Stimulated activated naive CD4-positive, alpha-beta T cell treated with Interleukin-2 at 50 U/mL for 16 hours (primary cell): ENCODE data around the gene KAT6B.
"Not testable (repeated sequence)": the region's sequence is repeated elsewhere in the genome, so short reads cannot be mapped to it uniquely, and the experiment has no call there.

ENCODE experiments used
- DNase-seq: peaks from one replicate; lab custom pipeline; 2025; lab: John Stamatoyannopoulos, UW

Gene KAT6B

DNA sequence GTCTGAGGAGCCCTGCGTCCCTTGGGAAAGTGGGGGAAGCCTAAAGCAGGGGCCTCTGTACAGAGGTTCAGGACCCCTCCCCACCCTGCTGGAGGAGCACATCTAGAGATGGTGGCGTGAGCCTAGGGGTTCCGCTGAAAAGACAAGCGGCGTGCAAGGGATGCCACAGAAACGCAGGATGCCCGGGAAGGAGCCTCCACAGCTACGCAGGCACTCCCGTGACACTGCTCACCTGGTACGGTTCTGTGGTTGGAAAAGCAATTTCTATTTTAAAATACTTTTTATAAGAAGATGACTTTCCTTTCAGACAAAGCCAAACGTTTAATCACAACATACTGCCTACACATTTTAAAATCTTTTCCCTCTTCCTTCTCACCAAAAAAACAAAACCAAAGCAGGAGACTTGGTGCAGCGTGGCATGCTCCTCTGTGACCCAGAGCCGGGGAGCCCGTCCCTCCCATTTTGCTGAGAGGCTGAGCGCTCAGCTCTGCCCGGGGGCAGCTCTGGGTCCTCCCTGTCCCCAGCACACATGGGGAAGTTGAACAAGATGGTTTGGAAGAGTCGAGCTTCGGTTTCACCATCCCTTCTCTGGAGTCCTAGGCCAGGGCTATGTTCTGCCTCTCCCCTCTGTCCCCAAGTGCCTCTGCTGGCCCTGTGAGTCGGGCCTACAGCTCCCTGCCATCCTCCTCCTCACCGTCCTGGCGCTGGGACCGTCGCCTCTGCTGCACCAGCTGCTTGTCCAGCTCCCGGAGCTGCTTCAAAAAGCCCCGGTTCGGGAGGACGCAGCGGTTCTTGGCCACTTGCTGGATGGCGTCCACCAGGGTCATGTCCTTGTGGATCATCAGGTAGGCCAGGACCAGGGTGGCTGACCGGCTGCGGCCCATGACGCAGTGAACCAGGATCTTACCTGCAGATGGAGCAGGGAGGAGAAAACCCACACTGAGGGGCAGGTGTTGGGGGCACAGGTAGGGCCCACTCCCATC is 211.1 kb downstream of the KAT6B start:
- no peak for DNase-seq

DNA sequence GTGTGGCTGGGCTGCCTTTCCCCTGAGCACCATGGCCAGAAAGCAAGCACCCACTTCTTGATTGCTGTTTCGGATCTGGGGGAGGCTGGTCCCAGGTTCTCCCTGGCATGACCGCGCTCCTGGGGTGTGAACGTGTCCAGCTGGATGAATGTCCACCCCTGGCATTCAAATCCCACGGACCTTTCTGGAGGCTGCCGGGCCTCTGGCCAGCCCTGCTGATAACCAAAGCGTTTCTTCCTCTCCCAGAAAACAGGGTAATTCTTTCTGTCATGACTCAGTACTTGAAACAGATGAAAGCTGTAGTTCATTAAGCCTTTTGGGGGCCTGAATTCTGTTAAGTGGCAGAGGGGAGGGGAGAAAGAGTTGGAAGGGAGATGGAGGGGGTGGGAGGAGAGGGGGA is 211.9 kb downstream of the KAT6B start:
- no peak for DNase-seq

DNA sequence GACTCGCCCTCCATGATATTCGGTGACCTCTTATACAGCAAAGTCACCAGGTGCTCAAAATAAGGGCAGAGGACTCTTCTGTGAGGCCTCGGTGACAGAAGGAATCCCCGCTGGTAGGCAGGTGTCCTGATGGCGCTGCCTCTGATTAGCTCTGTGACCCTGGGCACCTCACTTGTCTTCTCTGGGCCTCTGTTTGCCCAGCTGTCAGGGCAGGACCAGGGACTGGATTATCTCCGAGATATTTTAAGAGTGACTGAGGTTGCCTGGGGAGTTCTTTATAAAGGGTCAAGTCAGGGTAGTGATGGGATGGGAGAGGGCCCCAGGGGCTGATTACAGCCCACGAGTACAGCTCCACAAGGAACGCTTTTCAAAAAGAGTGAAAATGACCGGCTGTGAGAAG is 214.2 kb downstream of the KAT6B start:
- no peak for DNase-seq

DNA sequence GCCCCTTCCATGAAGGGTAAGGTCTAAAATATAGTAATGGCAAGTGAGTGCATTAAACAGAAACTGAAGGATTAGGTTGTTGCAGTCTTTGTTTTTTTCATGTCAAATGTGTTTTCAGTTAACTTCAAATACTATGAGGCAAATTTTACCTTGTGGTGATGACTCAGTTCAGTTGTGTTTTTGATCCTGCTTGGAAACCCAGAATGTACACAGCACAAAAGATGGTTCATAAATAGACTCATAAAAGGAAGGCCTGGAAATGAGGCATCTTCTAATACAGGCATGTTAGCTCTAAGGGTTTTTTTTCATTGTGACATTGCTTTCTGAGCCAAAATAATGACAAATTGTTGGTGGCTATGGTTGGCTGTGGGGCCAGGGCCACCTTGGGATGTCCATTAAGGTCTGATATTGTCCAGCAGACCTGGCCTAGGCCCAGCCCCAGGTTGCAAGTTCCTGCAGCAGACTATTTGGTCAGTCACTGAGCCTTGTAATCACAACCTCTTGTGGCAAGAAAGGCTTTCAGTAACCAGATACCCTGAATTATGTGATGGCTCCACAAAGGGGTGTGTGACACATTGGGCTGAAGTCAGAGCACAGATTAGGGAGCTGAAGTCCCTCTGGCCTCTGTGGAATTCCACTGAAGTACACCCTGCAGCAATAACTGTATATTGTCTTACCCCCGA is 216.0 kb downstream of the KAT6B start:
- DNase-seq = no peak

DNA sequence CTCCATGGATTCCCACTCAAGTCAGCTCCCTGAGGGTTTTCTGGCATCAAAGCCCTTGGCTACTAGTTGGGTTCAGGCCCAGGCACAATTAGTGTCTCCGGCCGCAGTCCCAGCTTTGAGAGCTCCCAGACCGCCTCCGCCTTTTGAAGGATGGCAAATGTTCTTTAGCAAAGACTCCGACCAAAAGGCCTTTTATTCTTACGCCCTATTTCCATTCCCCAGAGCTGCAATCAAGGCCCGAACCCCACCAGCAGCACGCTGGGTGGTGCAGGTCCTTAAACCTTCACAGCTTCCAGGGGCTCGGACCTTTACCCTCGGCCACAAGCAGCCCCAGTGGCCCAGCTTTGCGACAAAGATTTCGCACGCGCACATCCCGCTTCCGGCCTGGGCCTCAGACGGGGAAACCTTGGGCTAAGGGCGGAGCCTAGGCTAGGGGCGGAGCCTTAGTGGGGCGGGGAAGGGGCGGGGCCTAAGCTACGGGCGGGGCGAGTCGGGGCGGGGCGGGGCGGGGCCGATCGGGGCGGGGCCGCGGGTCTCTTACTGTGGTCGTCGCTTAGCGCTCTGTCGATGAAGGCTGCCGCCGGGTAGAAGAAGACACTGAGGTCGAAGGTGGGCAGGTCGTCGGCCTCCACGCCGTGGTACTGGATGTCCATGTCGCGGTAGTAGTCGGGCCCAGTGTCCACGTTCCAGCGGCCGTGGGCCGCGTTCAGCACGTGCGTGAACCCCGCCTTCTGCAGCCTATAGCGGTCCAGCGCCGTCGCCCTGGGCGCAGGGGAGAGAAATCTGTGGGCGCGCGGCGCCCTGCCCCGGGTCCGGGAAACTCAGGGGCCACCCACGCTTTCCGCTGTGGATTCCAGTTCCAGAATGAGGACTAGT is 217.1 kb downstream of the KAT6B start:
- DNase-seq = peak; percentile 16

DNA sequence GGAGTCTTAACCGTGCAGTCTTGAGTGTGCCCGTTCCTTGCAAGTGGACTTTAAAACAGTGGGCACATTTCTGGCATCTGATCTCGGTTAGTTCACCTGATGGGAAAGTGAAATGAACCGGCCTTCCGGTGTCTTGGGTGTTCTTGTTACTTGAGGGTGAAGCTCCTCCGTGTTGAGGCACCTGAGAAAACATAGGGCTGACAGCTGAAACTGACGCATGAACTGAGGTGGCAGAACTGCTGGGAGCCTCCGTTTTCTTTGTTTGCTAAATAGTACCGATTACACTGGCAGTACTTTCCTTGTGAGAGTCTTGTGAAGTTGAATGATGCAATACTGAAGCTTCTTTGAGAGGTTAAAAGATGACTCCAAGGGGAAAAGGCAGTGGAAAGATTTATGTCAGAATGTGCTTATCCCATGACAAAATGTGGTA is 222.3 kb downstream of the KAT6B start:
- DNase-seq = no peak

DNA sequence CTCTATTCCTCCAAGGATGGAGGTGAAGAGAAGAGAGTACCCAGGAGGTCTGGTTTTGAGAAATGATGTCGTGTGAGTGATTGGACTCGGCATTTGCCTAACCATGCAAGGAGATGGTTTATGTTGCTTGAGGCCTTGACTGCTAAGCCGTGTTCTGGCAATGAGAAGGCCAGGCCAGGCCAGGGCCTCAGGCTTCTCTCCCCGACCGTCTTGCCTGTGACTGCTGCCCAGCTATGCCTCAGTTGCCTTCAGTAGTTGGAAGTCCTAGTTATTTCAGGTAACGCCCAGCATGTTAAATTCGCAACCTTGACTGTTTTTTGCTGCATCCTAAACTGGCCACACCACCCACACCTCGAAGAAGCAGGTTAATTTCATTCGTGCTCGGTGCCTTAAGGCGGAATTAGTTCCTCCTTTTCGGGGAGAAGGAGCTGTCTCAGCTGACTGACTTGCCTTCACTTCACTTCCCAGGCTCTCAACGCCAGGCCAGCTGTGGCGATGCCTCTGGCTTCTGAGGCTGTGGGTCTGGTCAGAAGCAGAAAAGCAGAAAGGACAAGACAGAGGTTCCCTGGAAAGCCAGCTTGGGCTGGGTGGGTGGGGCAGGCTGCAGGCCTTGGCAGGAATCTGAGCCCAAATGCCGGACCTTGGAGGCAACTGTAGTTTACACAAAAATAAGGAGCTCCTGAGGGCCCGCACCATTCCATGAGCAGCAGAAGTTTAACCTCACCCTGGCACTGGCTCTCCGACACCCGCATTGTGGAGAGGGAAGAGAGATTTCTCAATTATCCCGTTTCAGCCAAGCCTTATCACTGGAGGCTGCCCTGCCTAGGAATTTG is 223.1 kb downstream of the KAT6B start:
- DNase-seq = no peak

DNA sequence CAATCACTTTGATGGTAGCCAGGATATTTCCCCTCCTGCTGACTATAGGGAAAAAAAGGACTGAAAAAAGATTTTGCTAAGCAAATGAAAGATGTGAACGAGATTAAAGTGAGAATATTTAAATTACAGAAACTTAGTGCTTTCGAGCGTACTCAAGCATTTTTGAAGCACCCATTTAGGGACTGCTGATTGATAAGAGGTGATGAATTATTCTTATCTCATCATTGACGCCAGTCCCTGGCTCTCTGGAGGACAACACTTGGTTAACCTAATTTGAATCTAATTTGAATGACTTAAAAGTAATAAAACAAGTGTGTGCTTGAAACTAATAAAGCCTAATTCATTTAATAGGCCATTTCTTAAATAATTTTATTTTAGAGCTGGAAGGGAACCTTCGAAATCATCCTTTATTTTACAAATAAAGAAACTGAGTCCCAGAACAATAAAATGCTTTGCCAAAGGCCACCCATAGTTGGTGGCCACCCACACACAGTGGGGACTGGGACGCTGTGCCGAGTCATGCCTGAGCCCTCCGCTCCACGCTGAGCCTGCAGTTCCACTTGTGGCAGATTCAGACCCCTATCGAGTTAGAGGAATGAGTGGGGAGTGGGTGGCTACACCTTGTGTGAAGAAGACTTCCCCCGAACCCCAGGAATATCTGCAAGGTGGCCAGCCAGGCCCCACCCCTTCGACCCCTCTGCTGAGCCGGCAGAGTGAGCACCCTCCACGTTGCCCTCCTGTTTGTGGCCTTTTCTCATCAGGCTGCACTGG is 223.9 kb downstream of the KAT6B start:
- DNase-seq = no peak

DNA sequence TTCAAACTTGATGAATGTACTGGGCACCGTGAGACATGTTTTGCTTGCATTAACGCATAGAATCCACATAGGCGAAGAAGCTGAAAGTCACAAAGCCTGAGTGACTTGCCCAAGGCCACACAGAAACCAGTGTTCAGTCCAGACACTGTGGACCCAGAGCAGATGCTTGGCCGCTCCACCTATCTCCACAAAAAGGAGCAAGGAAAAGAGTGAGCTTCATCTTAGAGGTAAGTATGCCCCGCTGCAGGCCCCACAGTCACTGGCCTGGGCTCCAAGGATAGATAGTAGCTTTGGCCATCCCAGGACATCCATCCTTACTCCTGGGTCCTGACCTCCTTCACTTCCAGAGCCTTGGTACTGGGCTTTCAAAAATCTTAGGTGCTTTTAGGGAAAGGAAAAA is 224.9 kb downstream of the KAT6B start:
- no peak for DNase-seq

DNA sequence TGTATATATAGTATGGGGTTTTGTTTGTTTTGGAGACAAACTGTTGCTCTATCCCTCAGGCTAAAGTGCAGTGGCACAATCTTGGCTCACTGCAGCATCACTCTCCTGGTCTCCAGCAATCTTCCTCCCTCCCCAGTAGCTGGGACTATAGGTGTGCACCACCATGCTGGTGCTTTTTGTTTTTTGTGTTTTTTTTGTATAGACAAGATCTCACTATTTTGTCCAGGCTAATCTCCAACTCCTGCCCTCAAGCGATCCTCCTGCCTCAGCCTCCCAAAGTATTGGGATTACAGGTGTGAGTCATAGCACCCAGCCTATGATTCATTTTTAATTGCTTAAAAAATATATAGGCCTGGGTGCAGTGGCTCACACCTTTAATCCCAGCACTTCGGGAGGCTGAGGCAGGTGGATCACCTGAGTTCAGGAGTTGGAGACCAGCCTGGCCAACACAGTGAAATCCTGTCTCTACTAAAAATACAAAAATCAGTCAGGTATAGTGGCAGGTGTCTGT is 229.6 kb downstream of the KAT6B start:
- DNase-seq = not testable (repeated sequence)

DNA sequence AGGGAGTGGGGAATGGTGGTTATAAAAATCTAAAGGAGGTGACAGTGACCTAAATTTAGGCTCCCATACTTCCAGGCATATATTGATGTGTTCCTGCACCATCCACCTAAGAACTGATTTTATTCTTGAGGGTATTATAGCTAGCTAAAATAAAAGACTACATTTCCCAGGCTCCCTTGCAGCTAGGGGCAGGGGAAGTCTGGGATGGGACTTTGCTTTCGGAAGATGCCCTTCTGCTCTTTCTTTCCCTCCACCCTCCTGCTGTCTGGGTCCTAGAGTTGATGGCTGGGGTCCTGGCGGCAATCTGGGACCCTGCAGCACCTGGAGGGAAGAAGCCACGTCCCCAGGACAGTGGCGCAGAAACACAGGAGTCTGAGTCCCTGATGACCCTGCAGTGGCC is 231.3 kb downstream of the KAT6B start:
- DNase-seq = no peak

DNA sequence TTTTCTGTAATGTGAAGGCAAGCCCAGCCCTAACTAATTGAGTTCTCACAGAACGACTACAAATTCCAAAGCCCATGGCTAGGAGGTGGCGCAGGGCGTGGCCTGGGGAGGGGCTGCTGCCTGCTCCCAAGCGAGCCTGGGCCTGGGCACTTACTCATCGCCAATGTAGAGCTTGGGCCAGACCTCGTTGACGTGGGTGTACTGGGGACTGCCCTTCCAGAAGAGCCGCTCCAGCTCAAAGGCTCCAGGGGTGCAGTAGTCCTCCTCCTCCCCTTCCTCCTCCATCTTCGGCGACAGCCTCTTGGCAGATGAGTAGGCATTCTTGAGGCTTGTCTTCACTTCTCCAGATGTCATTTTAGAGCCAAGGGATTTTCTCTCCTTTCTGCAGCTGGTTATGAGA is 231.8 kb downstream of the KAT6B start:
- DNase-seq = no peak

DNA sequence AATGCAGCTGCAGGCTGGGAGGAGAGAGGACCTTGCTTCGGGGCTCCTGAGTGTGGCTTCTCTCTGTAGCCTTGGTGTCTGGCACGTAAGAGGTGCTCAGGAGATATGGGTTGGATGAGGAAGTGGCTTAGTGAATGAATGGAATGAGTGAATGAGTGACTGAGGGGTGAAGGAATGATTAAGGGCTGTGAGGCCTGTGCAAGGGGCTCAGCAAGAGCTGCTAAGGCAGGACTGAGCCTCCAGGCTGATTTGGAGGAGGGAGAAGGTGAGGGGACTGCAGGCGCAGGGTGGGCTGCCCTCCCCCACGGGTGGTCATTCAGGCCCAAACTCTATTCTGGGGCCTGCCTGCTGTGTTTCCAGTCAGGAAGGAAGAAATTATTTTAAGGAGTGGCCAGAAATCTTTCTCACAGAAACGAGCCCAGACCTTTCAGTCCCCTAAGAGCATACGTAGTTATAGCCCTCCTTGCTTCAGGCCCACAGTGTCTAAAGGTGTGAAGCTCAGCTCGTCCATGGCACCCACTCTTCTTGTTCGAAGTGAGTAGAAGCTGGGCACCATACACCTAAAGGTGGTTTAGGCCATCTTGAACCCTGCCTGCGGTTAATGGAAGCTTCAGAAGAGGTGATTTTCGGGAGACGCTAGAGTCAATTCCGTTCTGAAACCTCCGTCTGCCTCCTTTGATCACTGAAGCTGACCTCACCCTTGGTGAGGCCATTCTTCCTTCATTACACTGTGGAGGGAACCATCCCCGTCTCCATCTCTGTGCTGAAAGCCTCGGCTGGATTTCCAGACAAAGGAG is 235.5 kb downstream of the KAT6B start:
- no peak for DNase-seq

DNA sequence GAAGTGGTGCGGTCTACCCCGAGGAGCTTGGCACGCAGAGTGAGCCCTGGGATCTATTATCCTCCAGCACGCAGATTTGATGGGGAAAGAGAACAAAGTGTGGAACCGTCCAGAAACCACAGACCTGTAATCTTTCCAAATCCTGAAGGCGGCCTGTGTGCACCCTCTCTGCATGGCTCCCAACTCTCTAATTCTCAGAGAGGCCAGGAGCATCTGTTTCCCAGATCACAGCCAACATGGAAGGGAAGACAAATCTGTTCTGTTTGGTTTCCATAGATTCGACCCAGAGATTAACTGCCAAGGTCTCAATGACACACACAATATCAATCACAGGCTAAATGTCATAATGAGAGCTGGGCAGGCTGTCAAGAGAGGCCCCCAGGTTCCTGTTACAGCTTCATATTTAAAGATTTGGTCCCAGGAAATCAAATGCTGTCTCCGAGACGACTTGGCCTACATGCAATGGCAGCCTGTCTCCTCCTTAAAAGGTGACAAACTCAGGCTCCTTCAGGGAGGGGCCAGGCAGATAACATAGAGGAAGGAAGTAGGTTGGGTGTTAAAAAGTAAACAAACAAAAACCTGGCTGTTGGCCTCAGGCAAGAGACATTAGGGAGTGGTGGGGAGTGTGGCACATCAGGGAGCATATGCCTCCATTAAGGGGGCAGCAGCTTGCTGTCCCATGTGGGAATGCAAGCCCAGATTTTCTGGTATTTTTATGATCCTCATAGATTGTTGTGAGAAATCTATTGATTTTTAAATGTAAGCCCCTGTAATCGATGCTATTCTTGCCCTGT is 236.3 kb downstream of the KAT6B start:
- DNase-seq = no peak

DNA sequence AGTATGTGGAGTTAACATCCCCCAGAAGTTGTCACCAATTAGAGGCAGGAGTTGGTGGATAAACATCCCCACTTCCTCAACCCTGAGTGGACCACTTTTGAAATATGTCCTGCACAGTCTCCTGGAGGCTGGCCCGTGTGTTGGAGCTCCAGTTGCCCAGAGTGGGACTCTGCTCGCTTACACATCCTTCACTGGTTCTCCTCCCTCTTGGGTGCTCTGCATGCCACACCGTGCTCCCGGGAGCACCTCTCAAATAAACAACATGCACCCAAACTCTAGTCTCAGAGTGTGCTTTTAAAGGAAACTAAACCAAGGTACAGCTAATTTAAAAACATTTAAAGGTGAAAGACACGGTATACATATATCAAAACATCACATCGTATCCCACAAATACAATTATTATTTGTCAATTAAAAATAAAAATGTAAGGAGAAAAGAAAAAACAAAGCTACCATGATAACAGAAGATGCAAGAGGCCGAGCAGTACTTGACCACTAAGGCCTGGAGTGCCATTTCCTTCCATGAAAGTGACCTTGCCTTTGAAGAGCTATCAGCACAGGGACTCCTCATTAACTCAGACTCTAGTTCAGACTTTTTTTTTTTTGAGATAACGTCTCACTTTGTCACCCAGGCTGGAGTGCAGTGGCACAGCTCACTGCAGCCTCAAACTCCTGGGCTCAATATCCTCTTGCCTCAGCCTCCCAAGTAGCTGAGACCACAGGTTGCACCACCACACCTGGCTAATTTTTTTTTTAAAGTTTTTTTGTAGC is 237.2 kb downstream of the KAT6B start:
- DNase-seq = no peak

DNA sequence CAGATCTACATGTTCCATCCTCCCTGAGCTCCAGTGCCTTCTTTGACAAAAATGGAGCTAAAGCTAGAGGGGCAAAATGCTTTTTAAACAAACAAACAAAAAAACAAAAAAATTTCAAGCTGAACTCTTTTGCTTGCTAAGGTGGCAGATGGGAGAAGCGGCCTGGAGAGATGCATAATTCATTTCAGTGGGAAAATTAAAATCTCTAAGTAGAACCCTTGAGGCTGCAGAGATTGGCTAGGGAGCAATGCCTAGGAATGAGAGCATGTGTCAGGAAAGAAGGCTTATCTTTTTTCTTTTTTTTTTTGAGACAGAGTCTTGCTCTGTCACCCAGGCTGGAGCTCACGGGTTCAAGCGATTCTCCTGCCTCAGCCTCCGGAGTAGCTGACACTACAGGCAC is 238.7 kb downstream of the KAT6B start:
- no peak for DNase-seq

DNA sequence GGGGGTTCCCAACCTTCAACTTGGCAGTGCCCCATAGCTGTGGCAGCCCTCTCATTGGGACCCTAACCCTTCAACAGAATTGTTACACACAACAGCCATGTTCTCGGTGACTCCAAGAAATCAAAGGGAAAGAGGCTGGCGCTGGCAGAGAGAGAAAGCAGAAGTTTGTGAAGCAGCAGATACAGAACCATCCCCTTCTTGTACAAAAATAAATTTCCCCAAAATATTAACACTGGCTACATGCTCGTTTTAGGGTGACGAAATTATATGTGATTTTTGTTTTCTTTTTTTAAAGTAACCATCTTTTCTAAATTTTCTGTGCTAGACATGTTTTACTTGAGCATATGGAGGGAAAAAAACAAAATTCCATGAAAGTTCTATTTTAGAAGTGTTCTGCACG is 239.9 kb downstream of the KAT6B start:
- DNase-seq = no peak

DNA sequence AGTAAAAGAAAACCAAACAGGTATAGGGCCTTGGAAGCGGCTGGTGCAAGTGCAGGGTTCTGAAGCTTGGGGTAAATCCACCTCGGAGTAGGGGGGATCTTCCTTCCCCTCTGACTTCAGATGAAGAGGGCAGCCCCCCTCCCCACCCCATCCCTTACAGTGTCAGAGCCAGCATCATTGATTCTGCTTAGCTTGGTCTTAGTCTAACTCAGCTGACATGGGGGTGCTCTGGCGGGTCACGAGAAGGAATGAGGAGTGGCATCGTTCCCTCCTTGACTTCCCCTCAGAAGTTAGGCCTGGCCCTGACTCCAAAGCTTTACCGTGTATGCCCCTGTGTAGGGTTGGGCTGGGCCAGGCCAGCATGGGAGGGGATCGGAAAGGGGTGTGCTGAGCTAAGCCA is 240.9 kb downstream of the KAT6B start:
- no peak for DNase-seq
